ENCODE data around the gene IFNA1. TPM values are rescaled to one million over a fixed set of nuclear protein-coding genes. Genes with fewer than 3 reads are reported as not detected.

Gene IFNA1
- not detected in 2 replicates for total RNA-seq (2014; rRNA removed; shearing (Covaris generic))

GRCh38 chr9:21440139-21440538 lies at the start of gene IFNA1:
Gene IFNA1, plus strand, starts transcription at chr9:21440439. Its CDS starts 69 bp downstream, at chr9:21440508.

GRCh38 chr9:21408817-21409216 lies 31.4 kb upstream of the IFNA1 start, which contains the start of gene IFNA8:
Gene IFNA8, plus strand, starts transcription at chr9:21409117. Its CDS starts 60 bp downstream, at chr9:21409177.

GRCh38 chr9:21482213-21482612 lies 42.0 kb downstream of the IFNA1 start, which contains the start of gene IFNE:
Gene IFNE, minus strand, starts transcription at chr9:21482313. Its CDS starts 619 bp downstream, at chr9:21481694.

Other genes starting within 250 kb of the IFNA1 start
- not detected in 2 replicates for gene IFNA7, start 238.2 kb upstream of the IFNA1 start, total RNA-seq (2014; rRNA removed; shearing (Covaris generic))
- gene IFNA10, start 233.3 kb upstream of the IFNA1 start, total RNA-seq (2014; rRNA removed; shearing (Covaris generic)): not detected in 2 replicates
- not detected in 2 replicates for gene IFNA16, start 223.1 kb upstream of the IFNA1 start, total RNA-seq (2014; rRNA removed; shearing (Covaris generic))
- gene IFNA17, start 212.2 kb upstream of the IFNA1 start, total RNA-seq (2014; rRNA removed; shearing (Covaris generic)): not detected in 2 replicates
- gene IFNA14, start 200.4 kb upstream of the IFNA1 start, total RNA-seq (2014; rRNA removed; shearing (Covaris generic)): not detected in 2 replicates
- gene IFNA5, start 135.1 kb upstream of the IFNA1 start, total RNA-seq (2014; rRNA removed; shearing (Covaris generic)): not detected in 2 replicates
- gene KLHL9, start 105.0 kb upstream of the IFNA1 start, total RNA-seq (2014; rRNA removed; shearing (Covaris generic)): 18.4 and 20.8 TPM in 2 replicates
- gene IFNA6, start 89.6 kb upstream of the IFNA1 start, total RNA-seq (2014; rRNA removed; shearing (Covaris generic)): not detected in 2 replicates
- gene IFNA13, start 72.4 kb upstream of the IFNA1 start, total RNA-seq (2014; rRNA removed; shearing (Covaris generic)): not detected in 2 replicates
- gene IFNA2, start 55.0 kb upstream of the IFNA1 start, total RNA-seq (2014; rRNA removed; shearing (Covaris generic)): not detected in 2 replicates
- gene IFNA8, start 31.3 kb upstream of the IFNA1 start, total RNA-seq (2014; rRNA removed; shearing (Covaris generic)): not detected in 2 replicates
- gene IFNE, start 41.9 kb downstream of the IFNA1 start, total RNA-seq (2014; rRNA removed; shearing (Covaris generic)): 0.19 and 0.29 TPM in 2 replicates